Measurements from ENCODE around the gene ZNF611.
"Not testable (repeated sequence)": the region's sequence is repeated elsewhere in the genome, so short reads cannot be mapped to it uniquely, and the experiment has no call there.

ZNF611 gene

GRCh38 chr19:52726051-52726450 lies 8.8 kb downstream of the ZNF611 start:
- Mint-ChIP-seq H3K9me3 (peaks cover 45% of the 10 kb centered on the region), H3K36me3 (ENCODE audit: low read depth) (peaks cover 82% of the 10 kb centered on the region)
- not testable (repeated sequence) for DNase-seq (ENCODE audit: low spot score); H3K4me3 Mint-ChIP-seq; H3K4me1 Mint-ChIP-seq (ENCODE audit: low read depth); H3K27ac Mint-ChIP-seq; H3K27me3 Mint-ChIP-seq (ENCODE audit: low read depth)

GRCh38 chr19:52725528-52725961 lies 9.3 kb downstream of the ZNF611 start:
- no peak overlapping the region for H3K4me3 Mint-ChIP-seq
- no peak overlapping the region for H3K27ac Mint-ChIP-seq
- H3K4me1 Mint-ChIP-seq (ENCODE audit: low read depth) = no peaks in the 10 kb centered on the region
- DNase-seq (ENCODE audit: low spot score) = no peak
- no peaks in the 10 kb centered on the region for H3K27me3 Mint-ChIP-seq (ENCODE audit: low read depth)
- peaks cover 45% of the 10 kb centered on the region for H3K9me3 Mint-ChIP-seq
- H3K36me3 Mint-ChIP-seq (ENCODE audit: low read depth) = peaks cover 82% of the 10 kb centered on the region

- no peak overlapping the region for H3K4me3 Mint-ChIP-seq
- H3K36me3 Mint-ChIP-seq (ENCODE audit: low read depth) = peaks cover 83% of the 10 kb centered on the region
- H3K27ac Mint-ChIP-seq = no peak overlapping the region
Observed at GRCh38 chr19:52724701-52725514, 9.9 kb downstream of the ZNF611 start.

GRCh38 chr19:52723907-52724598 lies 10.8 kb downstream of the ZNF611 start:
- Mint-ChIP-seq H3K9me3 (peaks cover 47% of the 10 kb centered on the region), H3K36me3 (ENCODE audit: low read depth) (peaks cover 85% of the 10 kb centered on the region)
- not testable (repeated sequence) for H3K4me1 Mint-ChIP-seq (ENCODE audit: low read depth); DNase-seq (ENCODE audit: low spot score); H3K27ac Mint-ChIP-seq; H3K27me3 Mint-ChIP-seq (ENCODE audit: low read depth); H3K4me3 Mint-ChIP-seq

More at GRCh38 chr19:52724701-52725514, 9.9 kb downstream of the ZNF611 start:
- Mint-ChIP-seq H3K27me3 (ENCODE audit: low read depth) (no peaks in the 10 kb centered on the region), H3K4me1 (ENCODE audit: low read depth) (no peaks in the 10 kb centered on the region), H3K9me3 (peaks cover 44% of the 10 kb centered on the region)
- no peak for DNase-seq (ENCODE audit: low spot score)

DNA sequence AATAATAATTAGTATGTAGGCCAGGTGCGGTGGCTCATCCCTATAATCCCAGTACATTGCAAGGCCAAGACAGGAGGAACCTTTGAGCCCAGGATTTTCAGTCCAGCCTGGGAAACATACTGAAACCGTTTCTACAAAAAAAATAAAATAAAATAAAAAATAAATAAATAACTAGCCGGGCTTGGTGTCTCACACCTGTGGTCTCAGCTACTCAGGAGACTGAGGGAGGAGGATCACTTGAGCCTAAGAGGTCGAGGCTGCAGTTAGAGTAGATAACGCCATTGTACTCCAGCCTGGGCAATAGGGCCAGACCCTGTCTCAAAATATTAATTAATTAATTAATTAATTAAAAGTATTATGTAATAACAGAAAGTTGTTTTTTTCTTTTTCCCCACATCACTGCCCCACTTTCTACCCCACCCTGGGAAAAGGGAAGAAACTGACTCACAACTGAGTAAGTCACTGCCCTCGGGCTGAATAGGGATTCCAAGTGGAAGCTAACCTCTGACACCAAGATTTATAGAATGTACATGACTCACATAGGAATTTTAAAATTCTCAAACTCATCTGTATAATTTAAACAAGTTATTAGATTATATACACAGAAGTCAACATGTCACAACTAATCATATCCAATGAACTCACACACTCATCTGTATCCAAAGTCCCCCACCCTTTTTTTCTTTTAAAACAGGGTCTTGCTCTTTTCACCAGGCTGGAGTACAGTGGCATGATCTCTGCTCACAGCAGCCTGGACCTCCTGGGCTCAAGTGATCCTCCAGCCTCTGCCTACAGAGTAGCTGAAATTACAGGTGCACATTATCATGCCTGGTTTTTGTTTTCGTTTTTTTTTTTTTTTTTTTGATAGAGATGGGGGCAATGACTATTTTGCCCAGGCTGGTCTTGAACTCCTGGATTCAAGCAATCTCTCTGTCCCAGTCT lies 12.5 kb downstream of the ZNF611 start:
- DNase-seq (ENCODE audit: low spot score) = no peak
- Mint-ChIP-seq H3K36me3 (ENCODE audit: low read depth) (peaks cover 79% of the 10 kb centered on the region), H3K4me3 (no peak overlapping the region), H3K4me1 (ENCODE audit: low read depth) (no peaks in the 10 kb centered on the region), H3K27me3 (ENCODE audit: low read depth) (no peaks in the 10 kb centered on the region), H3K27ac (no peak overlapping the region), H3K9me3 (peaks cover 46% of the 10 kb centered on the region)

- H3K27ac Mint-ChIP-seq; DNase-seq (ENCODE audit: low spot score); H3K4me3 Mint-ChIP-seq; H3K27me3 Mint-ChIP-seq (ENCODE audit: low read depth); H3K4me1 Mint-ChIP-seq (ENCODE audit: low read depth): not testable (repeated sequence)
- Mint-ChIP-seq H3K36me3 (ENCODE audit: low read depth) (peaks cover 82% of the 10 kb centered on the region), H3K9me3 (peaks cover 45% of the 10 kb centered on the region)
Observed at GRCh38 chr19:52720541-52720940, 14.3 kb downstream of the ZNF611 start.

GRCh38 chr19:52716522-52716921 lies 18.3 kb downstream of the ZNF611 start:
- Mint-ChIP-seq H3K9me3 (peaks cover 41% of the 10 kb centered on the region), H3K27me3 (ENCODE audit: low read depth) (no peaks in the 10 kb centered on the region), H3K4me1 (ENCODE audit: low read depth) (peaks cover 8% of the 10 kb centered on the region), H3K36me3 (ENCODE audit: low read depth) (peaks cover 86% of the 10 kb centered on the region), H3K4me3 (no peak overlapping the region), H3K27ac (no peak overlapping the region)
- no peak for DNase-seq (ENCODE audit: low spot score)

DNA sequence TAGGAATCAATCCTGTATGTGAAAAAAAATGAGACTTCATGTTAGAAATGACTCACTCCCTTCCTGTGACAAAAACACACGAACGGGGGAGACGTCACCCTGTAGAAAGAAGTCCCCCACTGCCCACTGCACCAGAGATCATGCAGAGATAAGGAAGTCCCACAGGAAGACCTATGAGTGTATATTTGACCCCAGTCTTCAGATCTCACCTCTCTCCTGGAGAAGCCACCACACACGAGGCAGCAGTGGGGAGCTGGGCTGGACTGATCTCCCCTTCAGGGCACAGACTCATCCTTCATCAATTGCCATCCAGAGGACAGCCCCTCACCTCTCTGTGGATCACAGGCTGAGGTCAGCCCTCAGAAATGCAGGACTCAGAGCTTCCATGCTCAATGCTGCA lies 18.9 kb downstream of the ZNF611 start:
- Mint-ChIP-seq H3K27ac (peak overlapping the region; percentile 12), H3K36me3 (ENCODE audit: low read depth) (peaks cover 86% of the 10 kb centered on the region), H3K9me3 (peaks cover 45% of the 10 kb centered on the region)
- not testable (repeated sequence) for H3K4me1 Mint-ChIP-seq (ENCODE audit: low read depth); H3K4me3 Mint-ChIP-seq; H3K27me3 Mint-ChIP-seq (ENCODE audit: low read depth)
- peak; percentile 15 for DNase-seq (ENCODE audit: low spot score)

- Mint-ChIP-seq H3K9me3 (peaks cover 48% of the 10 kb centered on the region), H3K36me3 (ENCODE audit: low read depth) (peaks cover 89% of the 10 kb centered on the region)
- H3K4me1 Mint-ChIP-seq (ENCODE audit: low read depth); H3K4me3 Mint-ChIP-seq; DNase-seq (ENCODE audit: low spot score); H3K27me3 Mint-ChIP-seq (ENCODE audit: low read depth); H3K27ac Mint-ChIP-seq: not testable (repeated sequence)
Observed at GRCh38 chr19:52715330-52715729, 19.5 kb downstream of the ZNF611 start.

- H3K4me1 Mint-ChIP-seq (ENCODE audit: low read depth); H3K27ac Mint-ChIP-seq; DNase-seq (ENCODE audit: low spot score); H3K27me3 Mint-ChIP-seq (ENCODE audit: low read depth); H3K4me3 Mint-ChIP-seq: not testable (repeated sequence)
- H3K36me3 Mint-ChIP-seq (ENCODE audit: low read depth) = peaks cover 92% of the 10 kb centered on the region
- H3K9me3 Mint-ChIP-seq = peaks cover 53% of the 10 kb centered on the region
Observed at GRCh38 chr19:52713051-52713450, 21.8 kb downstream of the ZNF611 start.

- not testable (repeated sequence) for H3K27me3 Mint-ChIP-seq (ENCODE audit: low read depth); DNase-seq (ENCODE audit: low spot score); H3K27ac Mint-ChIP-seq; H3K4me1 Mint-ChIP-seq (ENCODE audit: low read depth); H3K4me3 Mint-ChIP-seq
- Mint-ChIP-seq H3K36me3 (ENCODE audit: low read depth) (peaks cover 88% of the 10 kb centered on the region), H3K9me3 (peaks cover 54% of the 10 kb centered on the region)
Observed at GRCh38 chr19:52711661-52712060, 23.2 kb downstream of the ZNF611 start.

DNA sequence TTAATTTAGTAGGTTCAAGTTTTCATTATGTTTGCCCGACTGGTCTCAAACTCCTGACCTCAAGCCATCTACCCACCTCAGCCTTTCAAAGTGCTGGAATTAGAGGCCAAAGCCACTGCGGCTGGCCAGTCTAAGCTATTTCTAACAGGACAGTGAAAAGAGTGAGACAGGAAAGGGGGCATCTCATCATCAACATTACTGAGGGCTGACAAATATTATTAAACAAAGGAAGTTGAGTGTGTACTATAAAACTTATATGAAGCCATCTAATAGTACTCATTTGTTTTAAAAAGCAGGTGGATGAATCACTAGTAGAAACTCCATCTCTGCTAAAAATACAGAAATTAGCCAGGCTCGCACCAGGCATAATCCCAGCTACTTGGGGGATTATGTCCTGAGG lies 24.3 kb downstream of the ZNF611 start:
- Mint-ChIP-seq H3K36me3 (ENCODE audit: low read depth) (peaks cover 88% of the 10 kb centered on the region), H3K27me3 (ENCODE audit: low read depth) (no peaks in the 10 kb centered on the region), H3K4me3 (no peak overlapping the region), H3K27ac (no peak overlapping the region), H3K9me3 (peaks cover 65% of the 10 kb centered on the region), H3K4me1 (ENCODE audit: low read depth) (no peaks in the 10 kb centered on the region)
- DNase-seq (ENCODE audit: low spot score) = no peak

- H3K4me1 Mint-ChIP-seq (ENCODE audit: low read depth); H3K27me3 Mint-ChIP-seq (ENCODE audit: low read depth); H3K4me3 Mint-ChIP-seq; H3K27ac Mint-ChIP-seq; DNase-seq (ENCODE audit: low spot score): not testable (repeated sequence)
- Mint-ChIP-seq H3K36me3 (ENCODE audit: low read depth) (peaks cover 62% of the 10 kb centered on the region), H3K9me3 (peaks cover 67% of the 10 kb centered on the region)
Observed at GRCh38 chr19:52705615-52706014, 29.2 kb downstream of the ZNF611 start.
